ENCODE results near the gene HDAC6. TPM values are rescaled to one million over a fixed set of nuclear protein-coding genes. Genes with fewer than 3 reads are reported as not detected.

HDAC6 gene
- total RNA-seq, 1 experiment from 2014 or later: 79.9 TPM

GRCh38 chrX:48798318-48798717, 3.5 kb upstream of the HDAC6 start:
- ChIA-PET POLR2A (no interaction called here), CTCF (no interaction called here), RAD21 (ENCODE audit: low non-redundant PET in 1 of 2, low total read pairs in 2 of 2, uncharacterized antibody in 2 of 2, unreplicated experiment in 2 of 2) (interaction anchor here in 1 of 2 experiments (0.6 kb wide), 1 partner anchor 63 kb away, joined by 3 read pairs; no protein-coding TSS in a partner anchor)
- ATAC-seq (no peak), DNase-seq (ENCODE audit: low read depth, low spot score) (no peak)
- H3K27ac ChIP-seq (ENCODE audit: low read depth, low read length): no peak overlapping the region
- TF ChIP-seq JUND (IDR thresholded peaks at IDR 0.05) (no peak), EGR1 (IDR thresholded peaks at IDR 0.05; ENCODE audit: low read depth) (no peak), ATF3 (IDR thresholded peaks at IDR 0.05) (no peak), ZBTB33 (IDR thresholded peaks at IDR 0.05; ENCODE audit: extremely low read depth, insufficient replicate concordance, low read length) (no peak), POLR2AphosphoS5 (IDR thresholded peaks at IDR 0.05; ENCODE audit: low read depth, low read length) (no peak), RAD21 (IDR thresholded peaks at IDR 0.05; ENCODE audit: low read depth) (no peak), ELF1 (IDR thresholded peaks at IDR 0.05; ENCODE audit: borderline replicate concordance, low read depth) (no peak)
- intact Hi-C loops (cut with micrococcal nuclease): no loop called here
- BruUV-seq (replicated peaks): no TSS peak
- H4K20me1 ChIP-seq (ENCODE audit: insufficient read depth): no peaks in the 10 kb centered on the region
- H3K9ac ChIP-seq (ENCODE audit: low read length): no peak overlapping the region
- no peaks in the 10 kb centered on the region for H3K9me3 ChIP-seq (ENCODE audit: control insufficient read depth in 1 of 2, insufficient read depth in 1 of 2, low read depth in 1 of 2, low read length in 2 of 2)
- H2AFZ ChIP-seq (ENCODE audit: low read depth, low read length, poor library complexity, severe bottlenecking): no peak overlapping the region
- H3K4me3 ChIP-seq (replicated peaks in 1 of 2; ENCODE audit: low read depth in 1 of 2, low read length in 2 of 2): no peak overlapping the region
- no peaks in the 10 kb centered on the region for H3K27me3 ChIP-seq (ENCODE audit: insufficient read depth, low read length)
- peaks cover 2% of the 10 kb centered on the region; the same call in 1 of the 2 replicates for H3K79me2 ChIP-seq (ENCODE audit: insufficient read depth, low read length)
- no peak overlapping the region for H3K4me2 ChIP-seq (ENCODE audit: low read length)
- no peaks in the 10 kb centered on the region for H3K36me3 ChIP-seq (ENCODE audit: control insufficient read depth in 1 of 2, insufficient read depth in 2 of 2, low read length in 2 of 2)
- H3K4me1 ChIP-seq (ENCODE audit: control insufficient read depth in 1 of 2, insufficient read depth in 2 of 2, low read length in 2 of 2): peaks cover 19 to 33% of the 10 kb centered on the region in 2 experiments
- no peaks in the 10 kb centered on the region for H3K9me2 ChIP-seq (ENCODE audit: insufficient read depth)
